ENCODE data around the gene COBLL1.
A peak's percentile ranks its signal among the peaks of the same experiment; 100 is the strongest.
"Not testable (repeated sequence)": the region's sequence is repeated elsewhere in the genome, so short reads cannot be mapped to it uniquely, and the experiment has no call there.

The COBLL1 gene

GRCh38 chr2:164841719-164842623 is at the start of gene COBLL1:
Gene COBLL1, minus strand, starts transcription at chr2:164841823. Its CDS starts 627 bp downstream, at chr2:164841196.
- no peak for FAIRE-seq

- FAIRE-seq, result peak; percentile 17
These were observed 48.9 kb upstream of the COBLL1 start for GRCh38 chr2:164890544-164890943.

DNA sequence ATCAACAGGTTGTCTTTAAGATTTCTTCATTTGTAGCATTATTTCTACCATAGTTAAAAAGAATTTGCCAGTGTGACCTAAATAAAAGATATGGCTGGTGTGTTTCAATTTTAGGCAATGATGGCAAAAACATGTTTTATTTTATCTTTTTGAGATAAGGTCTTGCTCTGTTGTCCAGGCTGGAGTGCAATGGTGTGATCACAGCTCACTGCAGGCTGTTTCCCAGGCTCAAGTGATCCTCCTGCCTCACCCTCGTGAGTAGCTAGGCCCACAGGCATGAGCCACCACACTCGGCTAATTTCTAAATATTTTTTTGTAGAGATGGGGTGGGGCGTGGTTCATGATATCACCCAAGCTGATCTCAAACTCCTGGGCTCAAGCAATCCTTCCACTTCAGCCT is 47.0 kb upstream of the COBLL1 start:
- no peak for FAIRE-seq

- peak; percentile 49 for FAIRE-seq
These were observed 46.0 kb upstream of the COBLL1 start for GRCh38 chr2:164887434-164888144.

DNA sequence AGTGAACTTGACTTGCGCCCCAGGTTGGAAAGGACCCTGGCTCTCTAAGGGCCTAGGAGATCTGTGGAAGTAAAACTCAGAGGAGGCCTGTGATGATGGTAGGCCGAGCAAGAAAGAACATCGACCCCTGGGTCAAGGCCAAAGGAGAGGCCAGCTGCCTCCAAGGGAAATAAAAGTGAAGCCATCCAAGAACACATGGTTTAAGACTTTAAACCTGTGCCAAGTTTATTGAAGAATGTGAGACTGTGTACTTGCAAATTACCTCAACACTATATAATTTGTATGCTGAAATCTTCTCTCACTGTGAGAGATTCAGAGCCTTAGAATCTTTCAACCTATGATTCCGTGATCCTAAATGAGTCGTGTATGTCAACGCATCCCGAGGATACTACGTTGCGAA is 40.7 kb upstream of the COBLL1 start:
- no peak for FAIRE-seq

DNA sequence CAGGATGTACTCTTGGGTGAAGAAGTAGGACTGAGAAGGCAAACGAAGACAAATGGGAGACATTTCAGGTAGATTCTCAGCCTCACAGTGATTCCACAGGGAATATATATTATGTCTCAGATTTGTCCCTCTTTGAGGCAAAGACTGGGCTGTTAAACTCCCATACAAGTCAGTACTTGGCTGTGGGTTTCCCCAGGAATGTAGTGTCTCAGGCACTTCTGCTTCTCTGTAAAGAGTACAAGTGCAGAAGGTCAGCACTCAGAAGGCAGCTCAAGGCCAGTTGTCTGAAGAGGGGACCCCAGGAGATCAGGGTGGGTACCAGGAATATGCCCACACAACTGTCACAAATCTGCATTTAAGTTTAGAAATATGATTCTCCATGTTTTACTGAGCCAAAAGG is 39.9 kb upstream of the COBLL1 start:
- no peak for FAIRE-seq

DNA sequence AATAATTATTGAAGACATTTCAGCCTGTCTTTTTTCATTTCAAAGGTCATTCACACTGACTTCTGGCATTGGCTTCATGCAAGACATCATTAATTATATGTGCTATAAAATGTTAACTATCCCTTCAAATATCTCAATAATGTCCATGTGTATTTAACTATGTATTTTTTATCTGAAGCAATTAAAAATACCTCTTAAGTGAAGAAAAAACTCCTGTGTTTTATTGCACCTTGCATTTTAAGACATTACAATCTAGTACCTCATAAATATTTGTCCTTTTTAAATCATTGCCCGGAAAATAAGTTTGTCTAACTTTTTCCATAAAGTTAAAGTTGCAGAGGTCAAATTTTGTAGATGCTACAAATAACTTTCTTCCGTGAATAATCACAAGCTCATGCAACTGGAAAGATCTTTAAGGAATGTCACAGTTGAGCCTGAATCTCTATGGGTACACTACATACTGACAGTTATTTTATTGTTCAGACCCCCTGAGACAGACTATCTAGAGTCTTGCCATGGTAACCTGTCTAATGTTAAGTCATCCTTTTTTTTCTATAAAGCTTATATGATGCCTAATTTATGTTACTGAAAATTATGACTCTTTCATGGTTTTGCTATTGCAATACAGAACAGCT is 38.4 kb upstream of the COBLL1 start:
- FAIRE-seq, result no peak

DNA sequence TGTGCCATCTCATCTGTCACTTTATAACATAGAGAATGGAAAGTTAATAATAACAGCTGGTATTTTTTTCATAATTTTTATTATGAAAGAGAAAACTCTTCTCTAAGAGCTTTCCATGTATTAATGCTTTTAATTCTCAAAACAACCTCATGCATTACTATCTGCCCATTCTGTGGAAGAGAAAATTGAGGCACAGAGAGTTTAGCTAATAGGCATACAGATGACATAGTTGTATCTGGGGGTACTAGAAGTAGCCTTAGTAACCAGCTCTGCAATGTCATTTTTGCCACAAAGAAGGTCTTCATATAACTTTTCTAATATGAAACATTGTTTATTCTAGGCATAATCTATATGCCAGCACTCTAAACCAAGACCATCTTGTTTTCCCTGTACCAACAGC is 36.3 kb upstream of the COBLL1 start:
- no peak for FAIRE-seq

DNA sequence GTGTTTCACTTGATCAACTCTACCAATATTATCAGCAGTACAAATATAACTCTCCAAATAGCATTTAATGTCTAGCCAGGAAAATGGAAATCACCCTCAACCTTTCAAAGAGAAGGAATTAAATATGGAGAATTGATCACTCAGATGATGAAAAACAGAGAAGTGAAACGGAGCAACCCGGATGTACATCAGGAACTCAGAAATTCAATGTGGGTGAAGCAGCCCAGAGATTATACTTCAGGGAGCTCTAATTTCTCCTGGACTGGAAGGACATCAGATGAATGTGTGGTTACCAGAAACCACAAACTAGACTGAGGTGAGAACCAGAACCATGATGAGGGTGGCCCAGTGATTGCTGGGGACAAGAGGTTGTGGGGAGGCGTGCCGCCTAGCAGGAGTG is 35.5 kb upstream of the COBLL1 start:
- FAIRE-seq, result no peak

- FAIRE-seq, result no peak
These were observed 33.9 kb upstream of the COBLL1 start for GRCh38 chr2:164875334-164876205.

DNA sequence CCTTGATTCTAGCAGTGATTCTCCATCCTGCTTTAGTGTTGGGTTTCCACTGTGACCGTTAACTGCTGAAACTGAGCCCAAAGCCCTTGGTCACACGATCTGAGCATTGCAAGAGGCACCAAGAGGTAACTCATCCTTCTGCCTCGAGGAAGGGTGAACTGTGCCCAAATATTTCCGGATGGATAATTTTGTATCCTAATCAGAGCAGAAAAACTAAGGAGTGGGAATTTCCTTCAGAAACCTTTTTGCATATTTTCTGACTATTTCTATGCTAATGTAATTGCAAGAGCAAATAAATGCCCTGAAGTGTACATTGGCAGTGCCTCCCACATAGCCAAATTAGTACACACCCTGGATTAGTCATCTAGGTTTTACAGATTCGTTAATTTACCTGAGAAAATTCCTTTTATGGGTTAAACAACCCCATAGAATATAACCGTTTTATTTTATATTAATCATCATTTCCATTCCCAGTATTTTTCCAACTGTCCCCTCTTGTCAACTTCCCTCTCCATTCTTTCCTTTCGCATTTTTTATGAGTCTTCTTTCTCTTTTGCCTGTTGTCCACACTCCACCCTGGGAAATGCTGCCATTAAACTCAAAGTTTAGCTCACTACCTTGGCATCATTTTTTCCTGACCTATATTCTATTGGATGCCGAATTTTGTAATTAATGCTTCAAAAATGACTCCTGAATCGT is 31.7 kb upstream of the COBLL1 start:
- FAIRE-seq, result no peak

DNA sequence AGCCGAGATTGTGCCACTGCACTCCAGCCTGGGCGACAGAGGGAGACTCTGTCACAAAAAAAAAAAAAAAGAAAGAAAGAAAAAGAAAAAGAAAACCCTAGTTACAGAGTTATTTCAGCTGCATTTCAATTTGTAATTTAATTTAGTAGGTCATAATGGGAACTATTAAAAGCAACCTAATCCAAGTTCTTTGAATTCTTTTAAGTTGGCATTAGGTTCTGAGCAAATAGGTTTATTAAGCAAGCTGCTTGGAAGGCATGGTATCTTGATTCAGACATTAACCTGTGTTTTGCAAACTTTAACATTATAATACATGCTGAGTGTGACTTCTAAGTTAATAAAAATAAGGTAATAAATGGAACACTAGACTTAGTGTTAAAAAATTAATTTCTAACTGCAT is 29.8 kb upstream of the COBLL1 start:
- FAIRE-seq, result no peak

GRCh38 chr2:164869420-164869772 is 27.8 kb upstream of the COBLL1 start:
- FAIRE-seq, result no peak

- no peak for FAIRE-seq
These were observed 27.2 kb upstream of the COBLL1 start for GRCh38 chr2:164868563-164869419.

- no peak for FAIRE-seq
These were observed 26.3 kb upstream of the COBLL1 start for GRCh38 chr2:164867779-164868397.

DNA sequence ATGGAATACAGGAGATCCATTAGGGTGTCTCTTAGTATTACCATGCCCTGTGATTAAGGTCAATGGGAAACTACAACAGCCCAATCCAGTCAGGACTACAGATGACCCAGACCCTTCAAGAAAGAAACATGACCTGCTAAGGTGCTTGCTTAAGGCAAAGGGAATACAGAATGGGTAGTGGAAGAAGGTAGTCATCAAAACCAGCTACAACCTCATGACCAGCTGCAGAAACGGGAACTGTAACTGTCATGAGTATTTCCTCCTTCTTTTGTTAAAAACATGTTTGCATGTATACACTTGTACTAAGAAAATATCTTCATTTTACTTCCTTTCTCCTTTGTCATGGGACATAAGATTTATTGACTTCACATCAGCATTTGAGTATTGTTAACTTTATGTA is 24.8 kb upstream of the COBLL1 start:
- FAIRE-seq, result not testable (repeated sequence)

GRCh38 chr2:164860694-164861042 is 19.0 kb upstream of the COBLL1 start:
- no peak for FAIRE-seq

- FAIRE-seq, result not testable (repeated sequence)
These were observed 18.5 kb upstream of the COBLL1 start for GRCh38 chr2:164859906-164860693.

DNA sequence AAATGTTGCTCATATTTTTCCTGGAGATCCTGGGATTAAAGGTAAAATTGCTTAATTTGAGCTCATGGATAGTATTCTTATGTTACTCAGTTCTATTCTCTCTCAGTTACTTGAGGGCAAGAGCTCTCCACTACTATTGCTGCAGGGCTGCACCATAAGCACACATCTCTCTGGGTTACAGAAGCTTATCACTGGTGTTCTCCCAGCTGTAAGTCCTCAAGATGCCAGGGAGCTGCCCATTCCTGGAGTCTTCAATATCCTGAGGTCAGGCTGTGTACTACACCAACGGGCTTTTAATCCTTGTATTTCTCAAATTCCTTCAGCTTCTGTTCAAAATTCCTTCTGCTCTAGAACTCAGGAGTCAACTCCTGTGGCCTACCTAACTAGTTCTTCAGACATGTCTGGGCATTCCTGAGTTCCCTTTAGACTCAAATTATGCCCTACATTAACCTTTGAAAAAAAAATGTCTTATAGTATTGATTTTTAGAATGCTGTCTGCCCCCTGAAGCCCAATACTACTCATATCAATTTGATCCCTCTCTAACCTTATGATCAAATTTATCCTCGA is 17.7 kb upstream of the COBLL1 start:
- FAIRE-seq, result no peak

GRCh38 chr2:164852086-164852485 is 10.5 kb upstream of the COBLL1 start:
- no peak for FAIRE-seq

All from islet of Langerhans (tissue), 1 donor.